ENCODE results near the gene CHMP4B. TPM values are rescaled to one million over a fixed set of nuclear protein-coding genes. Genes with fewer than 3 reads are reported as not detected.

CHMP4B gene
- polyA plus RNA-seq, 4 donors = 112 to 218 (median 173) TPM

DNA sequence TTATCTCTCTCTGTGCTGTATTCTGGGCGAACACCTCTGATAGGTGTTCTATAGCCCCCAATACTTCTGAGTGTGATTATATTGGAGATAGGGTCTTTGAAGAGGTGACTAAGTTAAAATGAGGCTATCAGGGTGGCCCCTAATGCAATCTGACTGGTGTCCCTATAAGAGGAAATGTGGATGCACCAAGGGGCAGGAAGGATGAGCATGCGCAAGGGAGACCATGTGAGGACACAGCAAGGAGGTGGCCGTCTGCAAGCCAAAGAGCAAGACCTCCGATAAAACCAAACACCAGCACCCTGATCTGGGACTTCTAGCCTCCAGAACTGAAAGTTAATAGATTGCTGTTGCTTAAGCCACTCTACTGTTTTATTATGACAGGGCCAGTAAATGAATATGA, 69.2 kb downstream of the CHMP4B start:
- no peak for FAIRE-seq
- Histone ChIP-seq H3K27ac (ENCODE audit: low read depth in 1 of 3, low read length in 2 of 3) (no peak overlapping the region), H3K27me3 (ENCODE audit: control insufficient read depth in 3 of 3, insufficient read depth in 3 of 3, low read length in 3 of 3) (peaks cover 0 to 3% (median 0%) of the 10 kb centered on the region in 3 donors), H3K36me3 (ENCODE audit: control insufficient read depth in 3 of 3, insufficient read depth in 2 of 3, low read depth in 1 of 3, low read length in 3 of 3) (no peaks in the 10 kb centered on the region), H3K4me1 (ENCODE audit: control insufficient read depth in 3 of 3, insufficient read depth in 2 of 3, low read depth in 1 of 3, low read length in 2 of 3) (no peaks in the 10 kb centered on the region), H3K9me3 (ENCODE audit: control insufficient read depth in 2 of 2, insufficient read depth in 1 of 2, low read depth in 1 of 2, low read length in 1 of 2) (peaks cover 0 to 17% of the 10 kb centered on the region in 2 donors), H3K4me3 (ENCODE audit: low read depth in 1 of 3, low read length in 3 of 3) (no peak overlapping the region)
- 88 to 95% (median 94%) methylated on average over 4 of the region's 4 CpGs for WGBS, 3 donors
- DNase-seq = no peak

DNA sequence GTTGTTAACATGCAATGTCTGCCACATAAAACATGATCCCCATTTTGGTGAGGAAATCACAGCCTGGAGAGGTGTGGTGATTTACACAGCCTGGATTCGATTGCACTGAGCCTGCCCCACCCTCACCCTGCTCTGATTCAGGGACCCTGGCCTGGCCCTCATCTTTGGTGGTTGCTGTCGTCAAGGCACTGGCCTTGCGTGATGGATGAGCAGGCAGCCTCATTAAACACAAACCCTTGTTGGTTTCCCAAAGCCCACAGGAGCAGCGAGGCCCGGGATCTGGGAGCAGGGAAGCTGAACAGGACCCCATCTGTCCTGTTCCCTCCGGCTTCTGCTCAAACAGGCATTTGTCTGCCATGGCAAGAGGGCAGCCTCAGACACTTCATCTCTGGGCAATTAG, 70.8 kb downstream of the CHMP4B start:
- H3K9me3 ChIP-seq (ENCODE audit: control insufficient read depth in 2 of 2, insufficient read depth in 1 of 2, low read depth in 1 of 2, low read length in 1 of 2) = peaks cover 0 to 17% of the 10 kb centered on the region in 2 donors
- 49 to 74% (median 74%) methylated on average over 6 of the region's 6 CpGs for WGBS, 3 donors
- H3K27ac ChIP-seq (ENCODE audit: low read depth in 1 of 3, low read length in 2 of 3) = peak overlapping the region in 1 of 3 donors; percentile 41
- no peaks in the 10 kb centered on the region for H3K4me1 ChIP-seq (ENCODE audit: control insufficient read depth in 3 of 3, insufficient read depth in 2 of 3, low read depth in 1 of 3, low read length in 2 of 3)
- H3K27me3 ChIP-seq (ENCODE audit: control insufficient read depth in 3 of 3, insufficient read depth in 3 of 3, low read length in 3 of 3) = peaks cover 0 to 3% (median 0%) of the 10 kb centered on the region in 3 donors
- FAIRE-seq (no peak), DNase-seq (no peak)
- no peak overlapping the region for H3K4me3 ChIP-seq (ENCODE audit: low read depth in 1 of 3, low read length in 3 of 3)
- H3K36me3 ChIP-seq (ENCODE audit: control insufficient read depth in 3 of 3, insufficient read depth in 2 of 3, low read depth in 1 of 3, low read length in 3 of 3) = no peaks in the 10 kb centered on the region

DNA sequence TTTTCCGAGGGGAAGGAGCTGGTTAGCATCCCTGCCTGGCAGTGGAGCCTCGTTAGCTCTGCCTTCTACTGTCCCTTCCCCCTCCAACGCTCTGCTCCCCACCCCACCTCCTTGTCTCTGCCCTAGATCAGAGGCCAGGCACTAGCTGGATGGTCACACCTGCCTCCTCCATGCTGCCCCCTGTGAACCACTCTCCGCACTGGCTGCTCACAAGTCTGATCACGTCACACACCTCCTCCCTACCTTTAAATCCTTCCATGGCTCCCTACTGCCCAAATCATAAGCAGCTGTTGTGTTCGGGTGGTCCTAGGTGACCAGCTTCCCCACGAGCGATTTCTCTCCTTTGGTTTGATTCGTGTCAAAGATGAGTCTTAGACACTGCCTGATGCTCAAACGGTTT, 71.3 kb downstream of the CHMP4B start:
- FAIRE-seq (no peak), DNase-seq (no peak)
- H3K4me1 ChIP-seq (ENCODE audit: control insufficient read depth in 3 of 3, insufficient read depth in 2 of 3, low read depth in 1 of 3, low read length in 2 of 3) = no peaks in the 10 kb centered on the region
- H3K27me3 ChIP-seq (ENCODE audit: control insufficient read depth in 3 of 3, insufficient read depth in 3 of 3, low read length in 3 of 3) = peaks cover 0 to 3% (median 0%) of the 10 kb centered on the region in 3 donors
- H3K9me3 ChIP-seq (ENCODE audit: control insufficient read depth in 2 of 2, insufficient read depth in 1 of 2, low read depth in 1 of 2, low read length in 1 of 2) = peaks cover 0 to 17% of the 10 kb centered on the region in 2 donors
- WGBS, 3 donors = 78 to 86% (median 82%) methylated on average over 10 of the region's 10 CpGs
- no peaks in the 10 kb centered on the region for H3K36me3 ChIP-seq (ENCODE audit: control insufficient read depth in 3 of 3, insufficient read depth in 2 of 3, low read depth in 1 of 3, low read length in 3 of 3)
- H3K27ac ChIP-seq (ENCODE audit: low read depth in 1 of 3, low read length in 2 of 3) = peak overlapping the region in 1 of 3 donors; percentile 41
- no peak overlapping the region for H3K4me3 ChIP-seq (ENCODE audit: low read depth in 1 of 3, low read length in 3 of 3)

DNA sequence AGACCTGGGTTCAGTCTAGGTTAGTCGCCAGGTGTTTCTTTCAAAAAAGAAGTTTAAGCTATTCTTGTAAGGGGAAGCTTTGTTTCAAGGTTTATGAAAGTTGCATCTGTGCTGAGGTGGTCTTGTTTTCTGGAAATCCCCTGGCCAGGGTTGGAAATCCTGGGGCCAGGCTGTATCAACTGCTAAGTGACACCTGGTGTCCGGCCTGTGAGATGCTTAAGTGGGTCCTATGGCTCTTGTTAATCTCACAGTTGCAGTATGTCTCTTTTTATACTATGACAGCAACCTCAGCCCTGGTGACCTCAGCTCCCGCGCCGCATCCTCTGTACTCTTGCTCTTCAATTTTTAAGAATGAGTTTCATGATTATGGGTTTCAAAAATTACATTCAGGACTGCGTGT, 72.0 kb downstream of the CHMP4B start:
- no peaks in the 10 kb centered on the region for H3K4me1 ChIP-seq (ENCODE audit: control insufficient read depth in 3 of 3, insufficient read depth in 2 of 3, low read depth in 1 of 3, low read length in 2 of 3)
- H3K36me3 ChIP-seq (ENCODE audit: control insufficient read depth in 3 of 3, insufficient read depth in 2 of 3, low read depth in 1 of 3, low read length in 3 of 3) = no peaks in the 10 kb centered on the region
- 85 to 90% (median 86%) methylated on average over 6 of the region's 6 CpGs for WGBS, 3 donors
- no peak overlapping the region for H3K4me3 ChIP-seq (ENCODE audit: low read depth in 1 of 3, low read length in 3 of 3)
- FAIRE-seq (no peak), DNase-seq (no peak)
- H3K9me3 ChIP-seq (ENCODE audit: control insufficient read depth in 2 of 2, insufficient read depth in 1 of 2, low read depth in 1 of 2, low read length in 1 of 2) = peaks cover 0 to 15% of the 10 kb centered on the region in 2 donors
- peaks cover 0 to 4% (median 0%) of the 10 kb centered on the region in 3 donors for H3K27me3 ChIP-seq (ENCODE audit: control insufficient read depth in 3 of 3, insufficient read depth in 3 of 3, low read length in 3 of 3)
- peak overlapping the region in 1 of 3 donors; percentile 68 for H3K27ac ChIP-seq (ENCODE audit: low read depth in 1 of 3, low read length in 2 of 3)

DNA sequence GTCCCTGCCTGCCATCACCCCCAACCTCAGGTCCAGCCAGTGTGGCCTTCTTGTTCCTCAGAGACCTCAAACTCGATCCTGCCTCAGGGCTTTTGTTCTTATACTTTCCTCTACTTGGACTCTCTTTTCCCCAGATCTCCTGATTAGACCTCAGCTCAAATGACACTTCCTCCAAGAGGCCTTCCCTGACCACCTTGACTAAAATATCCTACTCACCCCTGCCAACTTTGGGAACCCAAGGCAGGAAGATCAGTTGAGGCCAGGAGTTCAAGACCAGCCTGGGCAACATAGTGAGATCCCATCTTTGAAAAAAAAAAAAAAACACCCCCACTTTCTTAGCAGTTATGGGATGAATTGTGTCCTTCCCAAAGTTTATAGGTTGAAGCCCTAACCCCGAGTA, 73.5 kb downstream of the CHMP4B start:
- no peak for FAIRE-seq
- 85 to 95% (median 93%) methylated on average over 2 of the region's 2 CpGs for WGBS, 3 donors
- Histone ChIP-seq H3K27ac (ENCODE audit: low read depth in 1 of 3, low read length in 2 of 3) (peak overlapping the region in 2 of 3 donors; percentile 42 to 77), H3K9me3 (ENCODE audit: control insufficient read depth in 2 of 2, insufficient read depth in 1 of 2, low read depth in 1 of 2, low read length in 1 of 2) (peaks cover 0 to 4% of the 10 kb centered on the region in 2 donors), H3K4me3 (ENCODE audit: low read depth in 1 of 3, low read length in 3 of 3) (no peak overlapping the region), H3K4me1 (ENCODE audit: control insufficient read depth in 3 of 3, insufficient read depth in 2 of 3, low read depth in 1 of 3, low read length in 2 of 3) (no peaks in the 10 kb centered on the region), H3K27me3 (ENCODE audit: control insufficient read depth in 3 of 3, insufficient read depth in 3 of 3, low read length in 3 of 3) (peaks cover 0 to 5% (median 0%) of the 10 kb centered on the region in 3 donors), H3K36me3 (ENCODE audit: control insufficient read depth in 3 of 3, insufficient read depth in 2 of 3, low read depth in 1 of 3, low read length in 3 of 3) (no peaks in the 10 kb centered on the region)
- DNase-seq = no peak

DNA sequence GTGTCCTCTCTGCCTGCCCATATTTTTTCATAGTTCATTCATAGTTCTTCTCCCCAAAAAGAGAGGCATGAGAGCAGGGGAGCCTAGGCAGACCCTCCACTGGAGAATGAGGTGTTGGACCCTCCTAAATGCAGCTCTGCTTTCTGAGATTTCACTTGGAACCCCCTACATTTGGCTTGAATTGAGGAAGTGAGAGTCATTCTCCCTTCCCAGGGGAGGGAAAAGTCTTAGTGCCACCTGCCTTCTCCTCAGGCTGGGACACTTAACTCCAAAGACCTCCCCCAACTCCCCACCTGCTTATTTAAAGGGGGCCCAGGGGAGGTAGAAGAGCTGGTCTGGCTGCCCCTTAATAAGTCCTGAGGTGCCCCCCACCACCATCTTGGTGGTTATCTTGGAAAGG, 78.2 kb downstream of the CHMP4B start:
- H3K4me3 ChIP-seq (ENCODE audit: low read depth in 1 of 3, low read length in 3 of 3) = no peak overlapping the region
- H3K27ac ChIP-seq (ENCODE audit: low read depth in 1 of 3, low read length in 2 of 3) = no peak overlapping the region
- no peak for DNase-seq
- no peaks in the 10 kb centered on the region for H3K4me1 ChIP-seq (ENCODE audit: control insufficient read depth in 3 of 3, insufficient read depth in 2 of 3, low read depth in 1 of 3, low read length in 2 of 3)
- H3K27me3 ChIP-seq (ENCODE audit: control insufficient read depth in 3 of 3, insufficient read depth in 3 of 3, low read length in 3 of 3) = peaks cover 0 to 2% (median 0%) of the 10 kb centered on the region in 3 donors
- peaks cover 0 to 3% of the 10 kb centered on the region in 2 donors for H3K9me3 ChIP-seq (ENCODE audit: control insufficient read depth in 2 of 2, insufficient read depth in 1 of 2, low read depth in 1 of 2, low read length in 1 of 2)
- FAIRE-seq = no peak
- no peaks in the 10 kb centered on the region for H3K36me3 ChIP-seq (ENCODE audit: control insufficient read depth in 3 of 3, insufficient read depth in 2 of 3, low read depth in 1 of 3, low read length in 3 of 3)

DNA sequence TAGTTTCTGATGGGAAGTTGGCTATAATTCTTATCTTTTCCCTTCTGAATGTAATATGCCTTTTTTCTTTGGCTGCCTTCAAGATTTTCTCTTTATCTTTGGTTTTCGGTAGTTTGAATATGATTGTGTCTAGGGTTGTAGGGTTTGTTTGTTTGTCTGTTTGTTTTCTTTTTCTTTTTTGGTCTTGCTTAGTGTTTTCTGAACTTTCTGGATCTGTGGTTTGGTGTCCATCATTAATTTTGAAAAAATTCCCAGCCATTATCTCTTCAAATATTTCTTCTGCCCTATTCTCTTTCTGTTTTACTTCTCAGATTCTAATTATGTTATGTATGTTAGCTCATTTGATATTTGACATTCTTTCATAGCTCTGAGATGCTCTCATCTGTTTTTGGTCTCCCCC, 79.4 kb downstream of the CHMP4B start:
- peaks cover 0 to 2% (median 0%) of the 10 kb centered on the region in 3 donors for H3K27me3 ChIP-seq (ENCODE audit: control insufficient read depth in 3 of 3, insufficient read depth in 3 of 3, low read length in 3 of 3)
- no peak overlapping the region for H3K4me3 ChIP-seq (ENCODE audit: low read depth in 1 of 3, low read length in 3 of 3)
- no peaks in the 10 kb centered on the region for H3K4me1 ChIP-seq (ENCODE audit: control insufficient read depth in 3 of 3, insufficient read depth in 2 of 3, low read depth in 1 of 3, low read length in 2 of 3)
- no peaks in the 10 kb centered on the region for H3K36me3 ChIP-seq (ENCODE audit: control insufficient read depth in 3 of 3, insufficient read depth in 2 of 3, low read depth in 1 of 3, low read length in 3 of 3)
- DNase-seq (no peak), FAIRE-seq (no peak)
- 89 to 100% (median 96%) methylated on average over 1 of the region's 1 CpG for WGBS, 3 donors
- H3K27ac ChIP-seq (ENCODE audit: low read depth in 1 of 3, low read length in 2 of 3) = no peak overlapping the region
- no peaks in the 10 kb centered on the region for H3K9me3 ChIP-seq (ENCODE audit: control insufficient read depth in 2 of 2, insufficient read depth in 1 of 2, low read depth in 1 of 2, low read length in 1 of 2)

DNA sequence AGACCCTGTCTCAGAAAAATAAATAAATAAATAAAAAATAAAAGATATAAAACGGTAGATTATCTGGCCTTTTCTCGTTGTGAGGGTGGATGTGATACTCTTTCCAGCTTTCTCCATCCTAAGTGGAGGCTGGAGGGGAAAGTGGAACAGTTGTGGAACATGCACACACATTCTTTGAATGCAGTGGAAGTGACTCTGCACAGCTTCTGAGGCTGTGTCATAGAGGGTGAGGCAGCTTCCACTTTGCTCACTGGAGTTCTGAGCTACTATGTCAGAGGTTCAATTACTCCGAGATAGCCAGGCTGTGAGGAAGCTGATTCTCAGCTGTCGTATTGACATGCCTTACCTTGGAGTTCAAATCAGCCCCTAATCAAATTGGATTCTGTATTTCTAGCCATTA, 82.2 kb downstream of the CHMP4B start:
- 65 to 87% (median 68%) methylated on average over 4 of the region's 4 CpGs for WGBS, 3 donors
- H3K27ac ChIP-seq (ENCODE audit: low read depth in 1 of 3, low read length in 2 of 3) = no peak overlapping the region
- no peaks in the 10 kb centered on the region for H3K4me1 ChIP-seq (ENCODE audit: control insufficient read depth in 3 of 3, insufficient read depth in 2 of 3, low read depth in 1 of 3, low read length in 2 of 3)
- DNase-seq (no peak), FAIRE-seq (no peak)
- no peaks in the 10 kb centered on the region for H3K36me3 ChIP-seq (ENCODE audit: control insufficient read depth in 3 of 3, insufficient read depth in 2 of 3, low read depth in 1 of 3, low read length in 3 of 3)
- H3K9me3 ChIP-seq (ENCODE audit: control insufficient read depth in 2 of 2, insufficient read depth in 1 of 2, low read depth in 1 of 2, low read length in 1 of 2) = no peaks in the 10 kb centered on the region
- H3K27me3 ChIP-seq (ENCODE audit: control insufficient read depth in 3 of 3, insufficient read depth in 3 of 3, low read length in 3 of 3) = peaks cover 0 to 9% (median 0%) of the 10 kb centered on the region in 3 donors
- no peak overlapping the region for H3K4me3 ChIP-seq (ENCODE audit: low read depth in 1 of 3, low read length in 3 of 3)

DNA sequence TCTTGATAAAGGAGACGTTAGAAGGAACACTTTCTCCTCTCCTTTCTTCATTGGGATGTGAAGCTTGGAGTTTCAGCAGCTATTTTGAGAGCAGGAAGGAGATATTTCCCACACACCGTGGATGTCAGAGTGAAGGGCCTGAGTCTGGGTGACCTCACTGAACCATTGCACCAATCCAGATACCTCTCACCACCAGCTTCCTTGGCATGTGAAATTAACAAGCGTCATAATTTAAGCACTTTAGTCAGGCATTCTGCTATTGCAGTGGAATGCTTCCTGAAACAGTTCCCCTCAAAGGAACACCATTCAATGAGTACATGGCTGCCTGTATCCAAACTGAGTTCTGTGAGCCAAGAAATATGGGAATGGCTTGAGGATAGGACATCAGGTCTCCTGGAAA, 83.7 kb downstream of the CHMP4B start:
- DNase-seq (no peak), FAIRE-seq (no peak)
- Histone ChIP-seq H3K36me3 (ENCODE audit: control insufficient read depth in 3 of 3, insufficient read depth in 2 of 3, low read depth in 1 of 3, low read length in 3 of 3) (no peaks in the 10 kb centered on the region), H3K9me3 (ENCODE audit: control insufficient read depth in 2 of 2, insufficient read depth in 1 of 2, low read depth in 1 of 2, low read length in 1 of 2) (no peaks in the 10 kb centered on the region), H3K4me1 (ENCODE audit: control insufficient read depth in 3 of 3, insufficient read depth in 2 of 3, low read depth in 1 of 3, low read length in 2 of 3) (no peaks in the 10 kb centered on the region), H3K27ac (ENCODE audit: low read depth in 1 of 3, low read length in 2 of 3) (no peak overlapping the region), H3K4me3 (ENCODE audit: low read depth in 1 of 3, low read length in 3 of 3) (no peak overlapping the region), H3K27me3 (ENCODE audit: control insufficient read depth in 3 of 3, insufficient read depth in 3 of 3, low read length in 3 of 3) (peaks cover 0 to 9% (median 0%) of the 10 kb centered on the region in 3 donors)
- WGBS, 3 donors = 68 to 81% (median 73%) methylated on average over 3 of the region's 3 CpGs

Data from small intestine (tissue), 7 donors.